ENCODE results near the gene BRICD5.
A peak's percentile ranks its signal among the peaks of the same experiment; 100 is the strongest.
"Not testable (repeated sequence)": the region's sequence is repeated elsewhere in the genome, so short reads cannot be mapped to it uniquely, and the experiment has no call there.

Gene BRICD5

DNA sequence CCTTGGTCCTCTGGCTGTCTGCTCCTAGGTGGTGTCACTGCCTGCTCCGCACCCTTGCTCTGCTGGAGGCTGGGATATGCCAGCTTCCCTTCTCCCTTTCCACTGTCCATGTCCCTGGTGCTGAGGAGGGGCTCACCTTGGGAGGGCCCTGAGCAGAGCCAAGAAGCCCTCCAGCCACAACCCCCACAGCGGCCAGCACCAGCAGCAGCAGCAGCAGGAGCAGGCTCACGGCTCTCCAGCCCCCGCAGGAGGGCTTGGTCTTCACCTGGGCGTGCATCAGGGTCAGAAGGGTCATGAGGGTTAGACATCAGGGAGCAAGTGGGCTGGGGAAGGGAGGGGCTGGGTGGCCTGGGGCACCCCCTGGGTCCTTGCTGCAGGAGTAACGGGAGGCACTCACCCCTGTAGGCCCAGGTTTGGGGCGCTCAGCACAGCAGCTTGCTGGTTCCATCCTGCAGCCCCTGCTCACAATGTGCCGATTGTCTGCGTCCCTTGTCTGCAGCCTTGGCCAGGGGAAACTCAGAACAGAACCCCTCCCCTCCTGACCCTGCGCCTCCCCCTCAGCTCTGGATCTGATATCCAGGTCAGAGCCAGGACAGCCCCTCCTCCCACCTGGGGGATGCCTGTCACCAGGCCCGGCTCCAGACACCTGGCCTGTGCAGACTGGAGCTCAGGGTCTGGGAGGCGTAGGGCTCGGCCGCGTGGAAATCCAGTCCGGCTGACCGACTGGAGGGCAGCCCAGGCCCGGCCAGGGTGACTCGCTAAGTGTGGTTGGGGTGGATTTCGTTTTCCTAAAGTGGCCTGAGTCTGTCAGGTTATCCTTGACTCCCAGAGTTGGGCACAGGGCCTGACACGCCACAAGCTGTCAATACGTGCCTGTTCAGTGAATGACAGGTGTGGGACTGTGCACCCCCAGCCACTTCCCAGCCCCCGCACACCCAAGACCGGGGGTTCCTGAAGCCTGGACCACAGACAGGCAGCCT, at the start of gene BRICD5:
Gene BRICD5, minus strand, starts transcription at position 478 of the 980 bp plus-strand sequence. Its CDS starts 30 bp downstream, at position 448.
- no peak for DNase-seq (ENCODE audit: low spot score)

DNA sequence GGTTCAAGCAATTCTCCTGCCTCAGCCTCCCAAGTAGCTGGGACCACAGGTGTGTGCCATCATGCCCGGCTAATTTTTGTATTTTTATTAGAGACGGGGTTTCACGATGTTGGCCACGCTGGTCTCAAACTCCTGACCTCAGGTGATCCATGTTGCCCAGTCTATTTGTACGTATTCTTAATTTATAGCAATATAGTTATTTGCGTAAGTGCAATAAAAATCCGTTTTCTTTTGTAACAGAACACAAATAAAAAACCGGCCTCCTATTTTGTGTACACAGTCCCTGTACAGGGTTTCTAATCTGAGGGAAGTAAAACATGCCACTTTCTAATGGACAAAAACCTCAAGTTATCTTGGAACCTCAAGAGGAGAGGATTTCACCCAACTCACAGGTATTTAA, 49.6 kb upstream of the BRICD5 start:
- DNase-seq (ENCODE audit: low spot score), result no peak

DNA sequence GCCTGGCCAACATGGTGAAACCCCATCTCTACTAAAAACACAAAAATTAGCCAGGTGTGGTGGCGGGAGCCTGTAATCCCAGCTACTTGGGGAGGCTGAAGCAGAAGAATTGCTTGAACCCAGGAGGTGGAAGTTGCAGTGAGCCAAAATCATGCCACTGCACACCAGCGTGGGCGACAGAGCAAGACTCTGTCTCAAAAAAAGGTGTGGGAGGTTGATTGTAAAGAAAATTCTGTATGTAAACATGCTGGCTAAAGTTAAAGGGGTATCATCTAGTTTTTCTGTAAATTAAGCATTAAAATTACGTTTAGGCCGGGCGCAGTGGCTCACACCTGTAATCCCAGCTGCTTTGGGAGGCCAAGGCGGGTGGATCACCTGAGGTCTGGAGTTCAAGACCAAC, 47.9 kb upstream of the BRICD5 start:
- not testable (repeated sequence) for DNase-seq (ENCODE audit: low spot score)

DNA sequence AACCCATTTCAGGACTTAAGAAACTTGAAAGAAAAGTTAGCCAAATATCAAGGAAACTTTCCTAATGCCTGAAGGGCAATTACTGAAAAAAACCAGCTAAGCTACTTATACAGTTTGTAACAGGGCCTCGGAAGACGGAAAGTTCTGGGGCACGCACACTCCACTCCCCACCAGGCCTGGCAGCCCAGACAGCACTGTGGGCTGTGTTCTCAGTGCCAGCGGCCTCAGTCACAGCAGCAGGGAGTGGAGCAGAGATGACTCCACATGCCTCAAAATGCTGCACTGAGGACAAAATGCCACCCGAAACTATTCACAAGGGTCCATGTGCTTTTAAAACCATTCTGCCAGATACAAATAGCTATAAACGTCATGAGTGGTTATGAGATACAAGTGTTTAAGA, 47.1 kb upstream of the BRICD5 start:
- no peak for DNase-seq (ENCODE audit: low spot score)

DNA sequence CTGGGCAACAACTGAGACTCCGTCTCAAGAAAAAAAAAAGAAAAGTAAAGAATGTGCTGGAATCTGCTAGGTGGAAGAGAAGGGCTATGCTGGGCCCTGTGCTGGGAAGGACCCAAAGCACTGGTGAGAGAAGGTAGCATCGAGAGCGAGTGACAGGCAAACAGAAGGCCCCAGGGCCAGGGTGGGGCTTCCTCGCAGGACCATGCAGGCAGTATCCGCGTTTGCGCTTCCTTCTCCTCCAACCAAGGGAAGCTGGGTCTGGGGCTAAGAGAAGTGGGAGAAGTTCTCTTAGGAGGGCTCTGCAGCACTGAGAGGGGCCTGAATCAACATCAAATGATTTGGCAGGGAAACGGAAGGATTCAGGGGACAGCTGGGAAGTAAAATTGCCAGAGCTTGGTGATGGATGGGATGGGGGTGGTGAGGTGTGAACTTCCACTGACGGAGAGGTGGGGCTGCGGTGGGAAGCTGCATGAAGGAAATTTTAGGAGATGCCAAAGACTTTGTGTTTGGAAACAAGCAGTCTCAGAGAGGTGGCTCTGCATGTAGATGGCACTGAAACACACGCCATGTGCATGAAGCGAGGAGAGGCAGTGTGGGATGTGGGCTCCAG, 46.0 kb upstream of the BRICD5 start:
- DNase-seq (ENCODE audit: low spot score), result no peak

DNA sequence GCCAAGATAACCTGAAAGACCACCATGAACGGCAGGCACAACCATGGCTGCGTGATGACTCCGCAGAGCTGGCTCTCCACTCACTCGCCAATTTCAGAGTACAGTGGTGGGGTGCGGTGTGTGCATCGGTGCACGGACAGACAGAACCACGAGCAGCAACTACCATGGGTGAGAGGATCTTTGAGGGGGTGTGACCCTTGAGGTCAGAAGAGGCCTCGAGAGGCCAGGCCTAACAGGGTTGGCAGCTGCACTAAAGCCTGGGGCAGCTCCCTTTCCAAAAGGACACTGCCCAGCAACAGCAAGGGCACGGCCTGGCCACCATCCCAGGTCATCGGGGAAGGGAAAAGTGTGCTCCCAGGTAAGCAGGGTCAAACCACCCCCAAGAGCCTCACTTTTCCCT, 42.6 kb upstream of the BRICD5 start:
- no peak for DNase-seq (ENCODE audit: low spot score)

DNA sequence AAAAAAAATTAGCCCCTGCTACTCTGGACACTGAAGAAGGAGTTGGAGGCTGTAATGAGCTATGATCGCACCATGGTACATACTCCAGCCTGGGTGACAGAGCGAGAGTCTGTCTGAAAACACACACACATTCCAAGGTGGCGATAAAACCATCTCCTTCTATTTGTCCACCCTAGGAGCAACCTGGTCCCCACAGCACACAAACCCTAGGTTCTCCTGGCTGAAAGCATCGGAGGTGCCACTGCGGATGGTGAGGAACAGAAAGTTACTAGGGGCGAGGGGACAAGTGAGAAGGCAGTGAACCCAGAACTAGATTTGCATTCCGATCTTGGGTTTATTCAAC, 42.1 kb upstream of the BRICD5 start:
- DNase-seq (ENCODE audit: low spot score), result no peak

DNA sequence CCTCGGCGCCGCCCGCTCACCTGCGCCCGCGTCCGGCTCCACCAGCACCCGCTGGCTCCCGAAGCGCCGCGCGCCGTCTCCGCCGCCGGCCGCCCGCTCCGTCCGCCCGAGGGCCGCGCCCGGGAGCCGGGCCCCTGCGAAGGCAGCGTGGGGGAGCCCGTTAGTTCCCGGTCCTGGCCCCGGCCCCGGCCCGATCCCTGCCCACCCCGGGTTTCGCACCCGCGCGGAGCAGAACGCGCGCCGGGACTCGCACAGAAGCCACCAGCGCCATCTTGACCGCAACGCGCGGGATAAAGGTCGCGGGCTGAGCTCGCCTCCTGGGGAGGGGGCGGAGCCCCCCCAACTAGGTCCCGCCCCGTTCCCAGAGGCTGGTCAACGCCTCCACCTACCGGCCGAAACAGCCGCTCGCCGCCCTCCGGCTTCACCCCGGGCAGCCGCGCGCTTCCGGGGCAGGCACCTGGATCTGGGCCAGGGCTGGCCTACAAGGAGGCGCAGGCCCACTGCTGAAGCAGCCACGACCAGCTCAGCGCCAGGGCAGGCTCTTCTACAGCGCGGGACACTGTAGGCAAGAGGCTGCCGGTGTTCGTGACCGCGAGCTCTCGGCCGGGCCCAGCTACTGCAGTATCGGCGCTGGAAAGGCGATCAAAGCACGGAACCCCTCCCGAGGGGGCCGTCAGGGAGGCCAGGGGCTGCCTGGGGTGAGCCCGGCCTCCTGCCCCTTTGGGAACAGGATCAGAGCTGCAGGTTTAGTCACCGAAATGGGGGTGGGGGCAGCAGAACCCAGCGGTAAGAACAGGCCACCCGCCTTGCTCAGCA, 40.8 kb upstream of the BRICD5 start, which contains the start of gene ECI1:
Gene ECI1, minus strand, starts transcription at position 292 of the 816 bp plus-strand sequence. Its CDS starts 21 bp downstream, at position 271.
- peak; percentile 98 for DNase-seq (ENCODE audit: low spot score)

DNA sequence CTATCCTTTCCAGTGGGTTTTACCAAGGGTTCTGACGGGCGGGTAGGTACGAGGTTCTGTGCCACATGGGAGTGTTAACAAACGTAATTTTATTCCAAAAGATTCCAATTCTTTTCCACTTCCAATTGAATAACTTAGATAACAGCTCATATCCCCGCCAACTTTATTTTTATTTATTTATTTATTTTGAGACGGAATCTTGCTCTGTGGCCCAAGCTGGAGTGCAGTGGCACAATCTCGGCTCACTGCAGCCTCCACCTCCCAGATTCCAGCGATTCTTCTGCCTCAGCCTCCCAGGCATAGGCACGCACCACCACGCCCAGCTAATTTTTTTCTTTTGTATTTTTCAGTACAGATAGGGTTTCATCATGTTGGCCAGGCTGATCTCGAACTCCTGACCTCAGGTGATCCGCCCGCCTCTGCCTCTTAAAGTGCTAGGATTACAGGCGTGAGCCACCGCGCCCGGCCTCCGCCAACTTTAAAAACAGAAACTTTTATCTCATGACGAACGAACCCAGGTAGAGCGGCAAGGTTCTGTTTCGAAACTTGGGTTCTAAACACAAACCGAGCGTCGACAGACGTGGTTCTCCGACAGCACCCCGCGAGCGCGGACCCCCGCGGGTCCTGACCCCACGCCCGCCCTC, 40.1 kb upstream of the BRICD5 start:
- DNase-seq (ENCODE audit: low spot score), result no peak

DNA sequence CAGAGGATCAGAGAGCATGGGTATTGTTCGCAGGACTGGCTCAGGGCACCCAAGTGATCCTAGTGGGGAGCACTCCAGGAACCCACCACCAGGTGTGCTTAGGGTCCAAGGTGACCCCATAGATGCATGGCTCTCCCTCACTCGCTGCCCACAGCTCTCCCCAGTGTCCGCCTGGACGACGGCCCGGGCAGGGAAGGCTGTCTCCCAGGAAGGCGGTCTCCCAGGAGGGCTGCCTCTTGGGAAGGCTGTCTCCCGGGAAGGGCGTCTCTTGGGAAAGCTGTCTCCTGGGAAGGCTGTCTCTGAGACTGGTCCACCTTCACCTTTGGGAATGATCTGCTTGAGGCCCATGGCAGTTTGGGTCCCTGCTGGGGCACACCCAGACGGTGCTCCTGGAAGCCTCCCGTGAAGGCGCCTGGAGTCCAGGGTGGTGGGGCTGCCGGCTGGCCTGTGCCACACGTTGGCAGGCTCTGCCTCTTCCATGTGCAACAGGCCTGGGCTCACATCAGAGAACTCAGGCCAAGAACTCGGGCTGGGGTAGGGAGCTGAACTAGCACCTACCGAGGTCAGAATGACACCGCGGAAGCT, 35.7 kb upstream of the BRICD5 start:
- DNase-seq (ENCODE audit: low spot score), result no peak

DNA sequence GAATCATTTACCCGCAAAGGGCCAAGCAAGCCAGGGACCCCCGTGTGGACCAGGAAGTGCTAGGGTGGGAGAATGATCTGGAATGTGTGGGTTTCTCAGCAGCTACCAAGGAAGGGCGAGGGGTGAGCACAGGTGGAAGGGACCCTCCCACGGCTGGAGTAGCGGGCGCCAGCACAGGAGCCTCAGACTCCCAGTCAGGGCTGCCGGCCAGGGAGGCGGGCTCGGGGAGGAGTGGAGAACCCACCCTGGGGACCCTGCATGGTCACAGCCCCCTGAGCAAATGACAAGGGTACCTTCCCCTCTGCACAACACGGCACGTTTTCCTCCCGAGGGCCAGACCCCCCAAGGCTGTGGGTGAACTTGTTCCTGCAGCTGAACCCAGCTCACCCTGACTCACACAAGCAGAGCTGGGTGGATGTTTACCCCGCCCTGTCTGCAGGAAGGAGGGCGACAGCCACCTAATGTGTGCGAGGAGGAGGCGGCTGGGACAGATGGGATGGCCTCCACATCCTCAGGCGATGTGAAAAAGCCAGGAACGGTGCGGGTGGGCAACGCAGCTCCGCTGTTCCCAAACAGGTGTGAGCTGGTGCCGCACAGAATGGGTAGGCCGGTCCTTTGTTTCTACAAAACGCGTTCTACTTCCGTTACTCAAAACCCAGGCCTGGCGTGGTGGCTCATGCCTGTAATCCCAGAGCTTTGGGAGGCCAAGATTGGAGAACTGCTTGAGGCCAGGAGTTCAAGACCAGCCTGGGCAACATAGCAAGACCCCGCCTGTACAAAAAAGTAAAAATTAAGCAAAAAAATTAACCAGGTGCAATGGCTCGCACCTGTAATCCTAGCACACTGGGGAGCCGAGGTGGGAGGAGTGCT, 34.5 kb upstream of the BRICD5 start:
- DNase-seq (ENCODE audit: low spot score), result no peak

DNA sequence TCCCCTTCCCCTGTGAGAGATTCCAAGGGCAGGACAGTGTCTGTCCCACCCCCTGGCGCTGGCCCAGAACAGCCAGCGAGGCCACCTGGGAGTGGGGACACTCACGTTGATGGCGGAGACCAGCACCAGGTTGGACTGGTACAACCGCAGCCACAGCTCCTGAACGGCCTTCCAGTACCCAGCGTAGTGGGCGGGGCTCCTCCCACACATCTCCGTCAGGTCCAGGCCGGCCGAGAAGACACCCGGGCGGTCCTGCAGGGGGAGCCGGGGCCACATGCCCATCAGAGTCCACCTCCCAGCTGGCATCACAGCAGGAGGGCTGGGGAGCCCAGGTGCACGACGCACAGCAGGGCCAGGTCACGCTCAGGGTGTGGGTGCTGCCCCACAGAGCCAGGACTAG, 33.6 kb upstream of the BRICD5 start:
- DNase-seq (ENCODE audit: low spot score), result no peak

DNA sequence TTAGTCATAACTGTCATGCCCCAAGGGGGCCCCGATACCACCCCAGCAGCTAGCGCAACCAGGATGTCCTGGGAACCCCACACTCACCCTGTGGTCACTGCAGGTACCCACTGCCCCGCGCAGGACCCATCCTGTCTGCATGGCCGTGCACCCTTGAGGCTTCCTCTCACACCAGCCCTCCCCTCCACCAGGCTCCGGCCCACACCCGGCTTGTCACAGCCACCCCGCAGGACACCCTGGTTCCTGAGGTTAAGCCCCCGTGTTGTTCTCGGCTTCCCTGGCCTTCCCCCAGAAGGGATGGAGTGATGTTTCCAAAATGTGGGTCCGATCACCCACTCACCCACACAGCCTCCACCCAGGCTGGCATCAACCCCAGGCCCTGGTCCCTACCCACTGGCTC, 33.1 kb upstream of the BRICD5 start:
- DNase-seq (ENCODE audit: low spot score), result no peak

DNA sequence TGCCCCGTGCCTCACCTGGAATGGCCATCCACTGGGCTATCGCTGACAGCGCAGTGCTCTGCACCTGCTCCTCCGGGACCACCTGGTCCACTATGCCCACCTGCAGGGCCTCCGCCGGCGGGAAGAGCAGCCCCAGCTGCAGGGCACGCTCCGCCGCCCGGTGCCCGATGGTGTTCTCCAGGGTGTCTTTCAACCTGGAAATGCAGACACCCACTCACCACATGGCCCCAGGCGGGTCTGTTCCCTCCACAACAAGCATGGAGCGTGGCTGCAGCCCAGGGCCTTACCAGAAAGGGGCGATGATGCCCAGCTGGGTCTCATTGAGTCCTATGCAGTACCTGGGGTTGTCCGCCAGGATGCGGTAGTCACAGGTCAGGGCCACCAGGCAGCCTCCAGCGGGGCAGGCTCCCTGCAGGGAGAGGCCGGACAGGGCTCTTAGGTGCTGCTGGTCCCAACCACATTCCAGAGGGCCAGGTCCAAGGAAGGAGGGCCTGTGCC, 32.4 kb upstream of the BRICD5 start:
- no peak for DNase-seq (ENCODE audit: low spot score)

DNA sequence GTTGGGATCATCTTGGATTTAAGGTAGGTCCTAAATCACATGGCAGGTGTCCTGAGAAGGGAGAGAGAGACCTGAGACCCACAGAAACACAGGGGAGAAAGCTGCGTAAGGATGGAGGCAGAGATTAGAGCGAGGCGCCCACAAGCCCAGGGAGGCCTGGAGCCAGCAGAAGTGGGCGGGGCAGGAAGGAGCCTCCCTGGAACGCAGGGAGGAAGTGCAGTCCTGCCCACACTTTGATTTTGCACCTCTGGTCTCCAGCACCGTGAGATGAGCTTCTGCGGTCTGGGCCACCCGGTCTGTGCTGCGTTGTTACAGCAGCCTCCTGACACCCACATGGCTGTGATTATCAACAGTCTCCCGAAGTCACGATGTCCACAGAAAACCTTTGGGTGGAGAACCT, 31.9 kb upstream of the BRICD5 start:
- DNase-seq (ENCODE audit: low spot score), result no peak

DNA sequence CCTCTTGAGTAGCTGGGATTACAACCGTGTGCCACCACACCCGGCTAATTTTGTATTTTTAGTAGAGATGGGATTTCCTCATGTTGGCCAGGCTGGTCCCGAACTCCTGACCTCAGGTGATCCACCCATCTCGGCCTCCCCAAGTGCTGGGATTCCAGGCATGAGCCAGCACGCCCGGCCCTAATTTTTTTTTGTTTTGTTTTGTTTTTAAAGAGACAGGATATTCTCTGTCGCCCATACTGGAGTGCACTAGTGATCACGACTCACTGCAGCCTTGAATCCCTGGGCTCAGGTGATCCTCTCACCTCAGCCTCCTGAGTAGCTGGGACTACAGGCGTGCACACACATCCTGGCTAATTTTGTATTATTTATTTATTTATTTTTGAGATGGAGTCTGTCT, 29.7 kb upstream of the BRICD5 start:
- not testable (repeated sequence) for DNase-seq (ENCODE audit: low spot score)

DNA sequence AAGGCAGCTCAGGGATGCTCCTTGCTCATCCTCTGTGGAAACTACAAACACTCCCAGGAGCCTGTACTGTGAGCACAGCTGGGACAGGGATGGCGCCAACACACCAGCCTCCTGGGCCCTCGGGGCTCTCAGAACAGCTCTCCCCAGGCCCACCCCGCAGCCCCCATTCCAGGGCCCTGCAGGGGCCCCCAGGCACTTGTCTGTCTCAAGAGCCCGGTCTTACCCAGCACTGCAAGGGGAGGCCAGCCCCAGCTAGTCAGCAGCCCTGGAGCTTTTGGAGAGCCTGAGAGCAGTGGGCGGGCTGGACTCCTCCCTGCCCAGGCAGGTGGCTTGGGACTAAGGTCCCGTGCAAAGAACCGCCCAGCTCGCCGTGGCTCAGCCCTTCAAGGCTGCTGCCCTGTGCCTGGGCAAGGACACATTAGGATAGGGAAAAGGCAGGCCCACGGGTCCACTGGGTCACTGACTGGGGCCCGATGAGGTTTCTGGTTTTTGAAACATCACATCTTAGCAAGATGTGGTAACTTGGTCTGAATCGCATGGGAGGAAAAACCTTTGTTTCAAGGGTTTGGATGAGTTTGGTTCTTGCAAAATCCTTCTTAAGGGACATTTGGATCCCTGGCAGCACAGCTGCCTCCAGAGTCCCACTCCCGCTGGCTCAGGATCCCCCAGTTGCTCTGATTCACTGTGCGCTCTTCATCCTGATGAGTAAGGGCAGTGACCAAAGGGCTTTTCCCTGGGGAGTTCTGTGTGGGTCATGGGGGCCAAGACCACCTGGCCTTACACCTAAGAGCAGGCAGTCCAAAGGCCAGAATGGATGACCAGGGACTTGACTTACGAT, 28.4 kb upstream of the BRICD5 start:
- no peak for DNase-seq (ENCODE audit: low spot score)

DNA sequence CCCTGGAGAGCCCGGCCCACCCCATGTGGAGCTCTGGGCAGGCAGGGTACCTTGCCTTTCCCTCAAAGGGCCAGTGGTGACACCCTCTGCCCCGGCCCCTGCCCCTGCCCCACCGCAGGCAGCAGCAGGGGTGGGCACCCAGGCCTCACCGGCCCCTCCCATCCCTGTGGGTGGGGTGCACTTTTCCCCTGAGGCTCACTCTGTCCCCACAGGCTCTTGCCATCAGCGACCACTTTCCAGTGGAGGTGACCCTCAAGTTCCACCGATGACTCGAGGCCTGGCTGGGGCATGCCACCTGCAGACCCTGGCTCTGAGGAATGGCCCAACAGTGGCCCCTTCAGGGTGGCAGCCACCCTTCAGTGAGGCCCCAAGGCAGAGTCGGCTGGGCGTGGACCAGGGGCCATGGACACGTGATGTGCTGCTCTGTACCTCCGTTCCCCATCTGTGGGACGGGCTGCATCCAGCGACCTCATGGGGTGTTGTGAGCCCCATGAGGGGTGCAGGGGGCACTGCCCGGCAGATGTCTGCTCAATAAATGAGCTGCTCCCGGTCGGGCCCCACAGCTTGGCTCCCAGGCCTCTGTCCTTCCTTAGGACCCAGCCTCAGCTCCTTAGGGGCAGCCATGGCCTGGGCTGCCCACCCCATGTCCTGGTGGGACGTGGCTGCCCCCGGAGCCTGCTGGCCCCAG, 27.6 kb upstream of the BRICD5 start:
- DNase-seq (ENCODE audit: low spot score), result no peak
